ENCODE results near the gene FOXD2. TPM values are rescaled to one million over a fixed set of nuclear protein-coding genes. Genes with fewer than 3 reads are reported as not detected.
"Not testable (repeated sequence)": the region's sequence is repeated elsewhere in the genome, so short reads cannot be mapped to it uniquely, and the experiment has no call there.

Gene FOXD2
- total RNA-seq, 1 donor: 0.42 TPM

GRCh38 chr1:47457547-47457946 is 19.7 kb downstream of the FOXD2 start:
- peaks cover 45% of the 10 kb centered on the region for H3K27me3 ChIP-seq (ENCODE audit: insufficient read depth, low read length)
- H3K9me3 ChIP-seq (ENCODE audit: low read depth, low read length); H3K4me3 ChIP-seq (ENCODE audit: low read length); H3K4me1 ChIP-seq (ENCODE audit: insufficient read depth, low read length): not testable (repeated sequence)

- Histone ChIP-seq H3K9me3 (ENCODE audit: low read depth, low read length) (no peaks in the 10 kb centered on the region), H3K4me3 (ENCODE audit: low read length) (no peak overlapping the region), H3K4me1 (ENCODE audit: insufficient read depth, low read length) (no peaks in the 10 kb centered on the region), H3K27me3 (ENCODE audit: insufficient read depth, low read length) (peaks cover 44% of the 10 kb centered on the region)
These were observed 21.5 kb downstream of the FOXD2 start for GRCh38 chr1:47459253-47459788.

GRCh38 chr1:47460040-47460439 is 22.2 kb downstream of the FOXD2 start:
- Histone ChIP-seq H3K27me3 (ENCODE audit: insufficient read depth, low read length) (peaks cover 44% of the 10 kb centered on the region), H3K4me1 (ENCODE audit: insufficient read depth, low read length) (no peaks in the 10 kb centered on the region), H3K9me3 (ENCODE audit: low read depth, low read length) (no peaks in the 10 kb centered on the region), H3K4me3 (ENCODE audit: low read length) (no peak overlapping the region)

- H3K4me3 ChIP-seq (ENCODE audit: low read length): no peak overlapping the region
These were observed 22.6 kb downstream of the FOXD2 start for GRCh38 chr1:47460456-47460855.

GRCh38 chr1:47465605-47466004 is 27.8 kb downstream of the FOXD2 start:
- Histone ChIP-seq H3K4me3 (ENCODE audit: low read length) (no peak overlapping the region), H3K27me3 (ENCODE audit: insufficient read depth, low read length) (peaks cover 27% of the 10 kb centered on the region), H3K4me1 (ENCODE audit: insufficient read depth, low read length) (no peaks in the 10 kb centered on the region), H3K9me3 (ENCODE audit: low read depth, low read length) (no peaks in the 10 kb centered on the region)

More at GRCh38 chr1:47460456-47460855, 22.6 kb downstream of the FOXD2 start:
- peaks cover 44% of the 10 kb centered on the region for H3K27me3 ChIP-seq (ENCODE audit: insufficient read depth, low read length)
- H3K9me3 ChIP-seq (ENCODE audit: low read depth, low read length): no peaks in the 10 kb centered on the region
- H3K4me1 ChIP-seq (ENCODE audit: insufficient read depth, low read length): no peaks in the 10 kb centered on the region

- Histone ChIP-seq H3K4me3 (ENCODE audit: low read length) (no peak overlapping the region), H3K9me3 (ENCODE audit: low read depth, low read length) (no peaks in the 10 kb centered on the region), H3K4me1 (ENCODE audit: insufficient read depth, low read length) (no peaks in the 10 kb centered on the region), H3K27me3 (ENCODE audit: insufficient read depth, low read length) (peaks cover 6% of the 10 kb centered on the region)
These were observed 31.0 kb downstream of the FOXD2 start for GRCh38 chr1:47468709-47469389.

GRCh38 chr1:47469390-47469759 is 31.5 kb downstream of the FOXD2 start:
- Histone ChIP-seq H3K9me3 (ENCODE audit: low read depth, low read length) (no peaks in the 10 kb centered on the region), H3K4me3 (ENCODE audit: low read length) (no peak overlapping the region), H3K4me1 (ENCODE audit: insufficient read depth, low read length) (no peaks in the 10 kb centered on the region), H3K27me3 (ENCODE audit: insufficient read depth, low read length) (peaks cover 6% of the 10 kb centered on the region)

- H3K4me1 ChIP-seq (ENCODE audit: insufficient read depth, low read length): no peaks in the 10 kb centered on the region
- H3K27me3 ChIP-seq (ENCODE audit: insufficient read depth, low read length): peaks cover 6% of the 10 kb centered on the region
- no peaks in the 10 kb centered on the region for H3K9me3 ChIP-seq (ENCODE audit: low read depth, low read length)
- no peak overlapping the region for H3K4me3 ChIP-seq (ENCODE audit: low read length)
These were observed 32.1 kb downstream of the FOXD2 start for GRCh38 chr1:47469910-47470309.

- Histone ChIP-seq H3K4me3 (ENCODE audit: low read length) (no peak overlapping the region), H3K27me3 (ENCODE audit: insufficient read depth, low read length) (peaks cover 6% of the 10 kb centered on the region), H3K4me1 (ENCODE audit: insufficient read depth, low read length) (no peaks in the 10 kb centered on the region), H3K9me3 (ENCODE audit: low read depth, low read length) (no peaks in the 10 kb centered on the region)
These were observed 33.3 kb downstream of the FOXD2 start for GRCh38 chr1:47471163-47471562.

- no peak overlapping the region for H3K4me3 ChIP-seq (ENCODE audit: low read length)
- H3K9me3 ChIP-seq (ENCODE audit: low read depth, low read length): no peaks in the 10 kb centered on the region
- H3K27me3 ChIP-seq (ENCODE audit: insufficient read depth, low read length): no peaks in the 10 kb centered on the region
- H3K4me1 ChIP-seq (ENCODE audit: insufficient read depth, low read length): no peaks in the 10 kb centered on the region
These were observed 36.7 kb downstream of the FOXD2 start for GRCh38 chr1:47474278-47475193.

- H3K4me3 ChIP-seq (ENCODE audit: low read length): no peak overlapping the region
- no peaks in the 10 kb centered on the region for H3K9me3 ChIP-seq (ENCODE audit: low read depth, low read length)
- no peaks in the 10 kb centered on the region for H3K27me3 ChIP-seq (ENCODE audit: insufficient read depth, low read length)
- H3K4me1 ChIP-seq (ENCODE audit: insufficient read depth, low read length): no peaks in the 10 kb centered on the region
These were observed 39.8 kb downstream of the FOXD2 start for GRCh38 chr1:47477595-47478080.

GRCh38 chr1:47478090-47478489 is 40.2 kb downstream of the FOXD2 start:
- no peaks in the 10 kb centered on the region for H3K4me1 ChIP-seq (ENCODE audit: insufficient read depth, low read length)
- H3K27me3 ChIP-seq (ENCODE audit: insufficient read depth, low read length): no peaks in the 10 kb centered on the region
- no peaks in the 10 kb centered on the region for H3K9me3 ChIP-seq (ENCODE audit: low read depth, low read length)
- H3K4me3 ChIP-seq (ENCODE audit: low read length): no peak overlapping the region

GRCh38 chr1:47479664-47480063 is 41.8 kb downstream of the FOXD2 start:
- no peaks in the 10 kb centered on the region for H3K27me3 ChIP-seq (ENCODE audit: insufficient read depth, low read length)
- H3K9me3 ChIP-seq (ENCODE audit: low read depth, low read length): no peaks in the 10 kb centered on the region
- H3K4me3 ChIP-seq (ENCODE audit: low read length): no peak overlapping the region
- H3K4me1 ChIP-seq (ENCODE audit: insufficient read depth, low read length): no peaks in the 10 kb centered on the region

- no peaks in the 10 kb centered on the region for H3K9me3 ChIP-seq (ENCODE audit: low read depth, low read length)
- H3K27me3 ChIP-seq (ENCODE audit: insufficient read depth, low read length): no peaks in the 10 kb centered on the region
- H3K4me3 ChIP-seq (ENCODE audit: low read length): no peak overlapping the region
- H3K4me1 ChIP-seq (ENCODE audit: insufficient read depth, low read length): no peaks in the 10 kb centered on the region
These were observed 44.1 kb downstream of the FOXD2 start for GRCh38 chr1:47481936-47482335.

GRCh38 chr1:47482786-47483185 is 44.9 kb downstream of the FOXD2 start:
- Histone ChIP-seq H3K27me3 (ENCODE audit: insufficient read depth, low read length) (no peaks in the 10 kb centered on the region), H3K4me1 (ENCODE audit: insufficient read depth, low read length) (no peaks in the 10 kb centered on the region), H3K4me3 (ENCODE audit: low read length) (no peak overlapping the region), H3K9me3 (ENCODE audit: low read depth, low read length) (no peaks in the 10 kb centered on the region)
